UCSD-AML1 (cell line): Measurements from ENCODE around the gene DDX10.
"Not testable (repeated sequence)": the region's sequence is repeated elsewhere in the genome, so short reads cannot be mapped to it uniquely, and the experiment has no call there.

Experiments
- DNase-seq: peaks from one replicate; lab custom pipeline; 2025; ENCODE audit not compliant: unreplicated experiment; lab: John Stamatoyannopoulos, UW

Gene DDX10

GRCh38 chr11:108664730-108665525 is at the start of gene DDX10:
DDX10 (plus strand) TSS chr11:108665069; CDS start chr11:108665154, 85 bp downstream.
- DNase-seq: peak; percentile 98

GRCh38 chr11:108616549-108616948 is 48.3 kb upstream of the DDX10 start:
- no peak for DNase-seq

- no peak for DNase-seq
Observed at GRCh38 chr11:108617055-108617454, 47.8 kb upstream of the DDX10 start.

- DNase-seq: no peak
Observed at GRCh38 chr11:108618529-108618928, 46.3 kb upstream of the DDX10 start.

GRCh38 chr11:108620958-108621772 is 43.7 kb upstream of the DDX10 start:
- DNase-seq: no peak

- DNase-seq: no peak
Observed at GRCh38 chr11:108622341-108622740, 42.5 kb upstream of the DDX10 start.

GRCh38 chr11:108624196-108624925 is 40.5 kb upstream of the DDX10 start:
- no peak for DNase-seq

GRCh38 chr11:108628326-108628725 is 36.5 kb upstream of the DDX10 start:
- DNase-seq: no peak

GRCh38 chr11:108628812-108629211 is 36.1 kb upstream of the DDX10 start:
- DNase-seq: no peak

GRCh38 chr11:108629274-108629673 is 35.6 kb upstream of the DDX10 start:
- DNase-seq: no peak

- no peak for DNase-seq
Observed at GRCh38 chr11:108632041-108632704, 32.7 kb upstream of the DDX10 start.

- no peak for DNase-seq
Observed at GRCh38 chr11:108635106-108635505, 29.8 kb upstream of the DDX10 start.

- DNase-seq: no peak
Observed at GRCh38 chr11:108636222-108636621, 28.6 kb upstream of the DDX10 start.

GRCh38 chr11:108639146-108639545 is 25.7 kb upstream of the DDX10 start:
- no peak for DNase-seq

- not testable (repeated sequence) for DNase-seq
Observed at GRCh38 chr11:108641752-108642151, 23.1 kb upstream of the DDX10 start.

- DNase-seq: no peak
Observed at GRCh38 chr11:108643974-108644373, 20.9 kb upstream of the DDX10 start.

- no peak for DNase-seq
Observed at GRCh38 chr11:108645970-108646369, 18.9 kb upstream of the DDX10 start.

GRCh38 chr11:108647387-108647700 is 17.5 kb upstream of the DDX10 start:
- DNase-seq: no peak

- DNase-seq: peak; percentile 53
Observed at GRCh38 chr11:108647701-108648527, 17.0 kb upstream of the DDX10 start.

- no peak for DNase-seq
Observed at GRCh38 chr11:108648528-108648885, 16.4 kb upstream of the DDX10 start.
